ENCODE measurements around the gene KCNF1. TPM values are rescaled to one million over a fixed set of nuclear protein-coding genes. Genes with fewer than 3 reads are reported as not detected.

KCNF1 gene
- total RNA-seq, 1 experiment from 2014 or later = 0.52 TPM

GRCh38 chr2:10948606-10949230, 37.0 kb downstream of the KCNF1 start:
- Histone ChIP-seq H3K9ac (ENCODE audit: low read length) (no peak overlapping the region), H3K9me3 (ENCODE audit: control insufficient read depth in 1 of 2, insufficient read depth in 1 of 2, low read depth in 1 of 2, low read length in 2 of 2) (0 out of 4 replicates have a peak, but pooled peaks cover 0 to under 1% of the 10 kb centered on the region in 2 experiments), H3K27ac (ENCODE audit: low read depth, low read length) (no peak overlapping the region), H3K36me3 (ENCODE audit: control insufficient read depth in 1 of 2, insufficient read depth in 2 of 2, low read length in 2 of 2) (no peaks in the 10 kb centered on the region), H3K4me3 (replicated peaks in 1 of 2; ENCODE audit: low read depth in 1 of 2, low read length in 2 of 2) (no peak overlapping the region), H3K9me2 (ENCODE audit: insufficient read depth) (no peaks in the 10 kb centered on the region), H3K4me1 (ENCODE audit: control insufficient read depth in 1 of 2, insufficient read depth in 2 of 2, low read length in 2 of 2) (no peaks in the 10 kb centered on the region; a peak in 1 of 4 replicates), H3K4me2 (ENCODE audit: low read length) (no peak overlapping the region), H2AFZ (ENCODE audit: low read depth, low read length, poor library complexity, severe bottlenecking) (no peak overlapping the region), H3K27me3 (ENCODE audit: insufficient read depth, low read length) (no peaks in the 10 kb centered on the region), H4K20me1 (ENCODE audit: insufficient read depth) (no peaks in the 10 kb centered on the region), H3K79me2 (ENCODE audit: insufficient read depth, low read length) (no peaks in the 10 kb centered on the region)
- ATAC-seq = no peak
- no peak for DNase-seq (ENCODE audit: low read depth, low spot score)
- intact Hi-C loops (cut with micrococcal nuclease) = no loop called here
- POLR2A ChIA-PET = no interaction called here
- RAD21 ChIA-PET (ENCODE audit: low non-redundant PET in 1 of 2, low total read pairs in 2 of 2, uncharacterized antibody in 2 of 2, unreplicated experiment in 2 of 2) = no interaction called here
- BruUV-seq (replicated peaks) = no TSS peak
- TF ChIP-seq, protein P1, sequence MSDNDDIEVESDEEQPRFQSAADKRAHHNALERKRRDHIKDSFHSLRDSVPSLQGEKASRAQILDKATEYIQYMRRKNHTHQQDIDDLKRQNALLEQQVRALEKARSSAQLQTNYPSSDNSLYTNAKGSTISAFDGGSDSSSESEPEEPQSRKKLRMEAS (IDR thresholded peaks at IDR 0.05) = no peak
- TF ChIP-seq POLR2A (IDR thresholded peaks at IDR 0.05; ENCODE audit: borderline replicate concordance, extremely low read depth, insufficient read depth, insufficient read length) (no peak), EGR1 (IDR thresholded peaks at IDR 0.05; ENCODE audit: low read depth) (no peak), JUND (IDR thresholded peaks at IDR 0.05) (no peak), TCF7L2 (IDR thresholded peaks at IDR 0.05; ENCODE audit: borderline replicate concordance, extremely low read depth, insufficient read depth, insufficient read length) (no peak), SIN3A (IDR thresholded peaks at IDR 0.05; ENCODE audit: low read depth) (no peak), YY1 (IDR thresholded peaks at IDR 0.05; ENCODE audit: extremely low read depth, insufficient replicate concordance, low read depth, low read length) (no peak), ELF1 (IDR thresholded peaks at IDR 0.05; ENCODE audit: borderline replicate concordance, low read depth) (no peak), CEBPB (IDR thresholded peaks at IDR 0.05; ENCODE audit: low read depth) (no peak)
- CTCF ChIA-PET = no interaction called here

DNA sequence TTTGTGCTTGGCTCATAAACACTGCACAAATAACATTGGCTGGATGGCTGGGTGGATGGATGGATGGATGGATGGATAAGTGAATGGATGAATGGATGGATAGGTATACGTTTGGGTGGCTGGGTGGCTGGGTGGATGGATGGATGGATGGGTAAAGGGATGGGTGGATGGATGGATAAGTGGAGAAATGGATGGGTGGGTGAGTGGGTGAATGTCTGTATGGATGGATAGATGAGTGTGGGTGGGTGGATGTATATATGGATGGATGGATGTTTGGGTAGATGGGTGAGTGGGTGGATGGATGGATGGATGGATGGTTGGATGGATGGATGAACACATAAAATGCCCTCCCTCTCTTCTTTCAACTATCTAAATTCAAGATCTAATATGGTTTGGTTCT, 38.1 kb downstream of the KCNF1 start:
- Histone ChIP-seq H3K4me3 (replicated peaks in 1 of 2; ENCODE audit: low read depth in 1 of 2, low read length in 2 of 2) (no peak overlapping the region), H3K9me3 (ENCODE audit: control insufficient read depth in 1 of 2, insufficient read depth in 1 of 2, low read depth in 1 of 2, low read length in 2 of 2) (0 out of 4 replicates have a peak, but pooled peaks cover 0 to 4% of the 10 kb centered on the region in 2 experiments), H3K79me2 (ENCODE audit: insufficient read depth, low read length) (no peaks in the 10 kb centered on the region), H3K27ac (ENCODE audit: low read depth, low read length) (no peak overlapping the region), H3K9ac (ENCODE audit: low read length) (no peak overlapping the region), H3K27me3 (ENCODE audit: insufficient read depth, low read length) (no peaks in the 10 kb centered on the region), H3K9me2 (ENCODE audit: insufficient read depth) (no peaks in the 10 kb centered on the region), H3K4me1 (ENCODE audit: control insufficient read depth in 1 of 2, insufficient read depth in 2 of 2, low read length in 2 of 2) (no peaks in the 10 kb centered on the region; a peak in 1 of 4 replicates), H3K36me3 (ENCODE audit: control insufficient read depth in 1 of 2, insufficient read depth in 2 of 2, low read length in 2 of 2) (no peaks in the 10 kb centered on the region), H3K4me2 (ENCODE audit: low read length) (no peak overlapping the region), H4K20me1 (ENCODE audit: insufficient read depth) (no peaks in the 10 kb centered on the region), H2AFZ (ENCODE audit: low read depth, low read length, poor library complexity, severe bottlenecking) (no peak overlapping the region)
- DNase-seq (ENCODE audit: low read depth, low spot score) = no peak
- no TSS peak for BruUV-seq (replicated peaks)
- ChIA-PET RAD21 (ENCODE audit: low non-redundant PET in 1 of 2, low total read pairs in 2 of 2, uncharacterized antibody in 2 of 2, unreplicated experiment in 2 of 2) (no interaction called here), CTCF (no interaction called here), POLR2A (no interaction called here)
- no peak for ATAC-seq
- intact Hi-C loops (cut with micrococcal nuclease) = no loop called here
- no peak for TF ChIP-seq YY1 (IDR thresholded peaks at IDR 0.05; ENCODE audit: extremely low read depth, insufficient replicate concordance, low read depth, low read length)
- no peak for TF ChIP-seq ZNF274 (IDR thresholded peaks at IDR 0.05; ENCODE audit: low read depth, low read length)
- TF ChIP-seq EZH2 (IDR thresholded peaks at IDR 0.05) = no peak
- no peak for TF ChIP-seq CEBPB (IDR thresholded peaks at IDR 0.05; ENCODE audit: low read depth)
- TF ChIP-seq SIN3A (IDR thresholded peaks at IDR 0.05; ENCODE audit: low read depth) = no peak
- no peak for TF ChIP-seq TCF7L2 (IDR thresholded peaks at IDR 0.05; ENCODE audit: borderline replicate concordance, extremely low read depth, insufficient read depth, insufficient read length)
- TF ChIP-seq ELF1 (IDR thresholded peaks at IDR 0.05; ENCODE audit: borderline replicate concordance, low read depth) = no peak
- TF ChIP-seq EZH2phosphoT487 (IDR thresholded peaks at IDR 0.05; ENCODE audit: borderline replicate concordance) = no peak
- no peak for TF ChIP-seq SP1 (IDR thresholded peaks at IDR 0.05; ENCODE audit: low read depth)
- no peak for TF ChIP-seq JUND (IDR thresholded peaks at IDR 0.05)
- no peak for TF ChIP-seq POLR2A (IDR thresholded peaks at IDR 0.05; ENCODE audit: borderline replicate concordance, extremely low read depth, insufficient read depth, insufficient read length)
- TF ChIP-seq, protein P2, sequence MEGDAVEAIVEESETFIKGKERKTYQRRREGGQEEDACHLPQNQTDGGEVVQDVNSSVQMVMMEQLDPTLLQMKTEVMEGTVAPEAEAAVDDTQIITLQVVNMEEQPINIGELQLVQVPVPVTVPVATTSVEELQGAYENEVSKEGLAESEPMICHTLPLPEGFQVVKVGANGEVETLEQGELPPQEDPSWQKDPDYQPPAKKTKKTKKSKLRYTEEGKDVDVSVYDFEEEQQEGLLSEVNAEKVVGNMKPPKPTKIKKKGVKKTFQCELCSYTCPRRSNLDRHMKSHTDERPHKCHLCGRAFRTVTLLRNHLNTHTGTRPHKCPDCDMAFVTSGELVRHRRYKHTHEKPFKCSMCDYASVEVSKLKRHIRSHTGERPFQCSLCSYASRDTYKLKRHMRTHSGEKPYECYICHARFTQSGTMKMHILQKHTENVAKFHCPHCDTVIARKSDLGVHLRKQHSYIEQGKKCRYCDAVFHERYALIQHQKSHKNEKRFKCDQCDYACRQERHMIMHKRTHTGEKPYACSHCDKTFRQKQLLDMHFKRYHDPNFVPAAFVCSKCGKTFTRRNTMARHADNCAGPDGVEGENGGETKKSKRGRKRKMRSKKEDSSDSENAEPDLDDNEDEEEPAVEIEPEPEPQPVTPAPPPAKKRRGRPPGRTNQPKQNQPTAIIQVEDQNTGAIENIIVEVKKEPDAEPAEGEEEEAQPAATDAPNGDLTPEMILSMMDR (IDR thresholded peaks at IDR 0.05 in 2 of 3, conservative IDR thresholded peaks at IDR 0.05 in 1 of 3; ENCODE audit: borderline replicate concordance in 1 of 3, insufficient read depth in 1 of 3, low read depth in 2 of 3, low read length in 2 of 3) = no peak
- no peak for TF ChIP-seq EGR1 (IDR thresholded peaks at IDR 0.05; ENCODE audit: low read depth)
- TF ChIP-seq, protein P3, sequence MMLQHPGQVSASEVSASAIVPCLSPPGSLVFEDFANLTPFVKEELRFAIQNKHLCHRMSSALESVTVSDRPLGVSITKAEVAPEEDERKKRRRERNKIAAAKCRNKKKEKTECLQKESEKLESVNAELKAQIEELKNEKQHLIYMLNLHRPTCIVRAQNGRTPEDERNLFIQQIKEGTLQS (IDR thresholded peaks at IDR 0.05) = no peak

All from HCT116 (cell line).